Heart left ventricle (tissue), 13 donors: ENCODE measurements around the gene FKBP11.

Experiments
- POLR2A ChIP-seq, 2 donors: fragments of 450-650 bp; IDR thresholded peaks; one replicate each; pipeline ENCODE4 v1.6.1; 2017; ENCODE audit warnings: antibody characterized with exemption in 2 of 2, mild to moderate bottlenecking in 2 of 2, moderate library complexity in 2 of 2
- TF ChIP-seq, protein P1 (sequence below), 12 donors: fragments of 200-600 bp; sonication (generic) in 4 of 12; IDR thresholded peaks; one replicate each; pipeline versions ENCODE4 v1.5.0 to v1.8.0; 2018 to 2022; ENCODE audit warnings: antibody characterized with exemption in 12 of 12, mild to moderate bottlenecking in 5 of 12
- donor health status: ischemic (EF 13 %, LVEDD 7.1; RV severe dilation, severe dysfunction).
- donor health status: DM: no; HTN: yes; CAD: no.
- donor health status: DM: no; HTN: no; CAD: no.
- donor health status: ischemic (EF 25% LVEDD 6.9; RV normal size, moderate dysfunction).
- donor health status: ischemic (EF 25% LVEDD 5.7; RV mildly dilated, moderate dysfunction).
- donor health status: ischemic (EF 35%, LVEDD 5.7; RV mildly dilated, moderate dysfunction).
- donor health status: nonischemic (EF 11% LVEDD 7.7; RV severe dilation, severe dysfunction).
- donor health status: DM: yes; HTN: yes; CAD: no.
- donor health status: PGD.
- donor health status: ischemic (EF 29% LVEDD 5.4; RV normal size, mild dysfunction).
- donor health status: nonischemic (EF 23%, LVEDD 6.1; RV moderate dilation, normal function).

DNA sequence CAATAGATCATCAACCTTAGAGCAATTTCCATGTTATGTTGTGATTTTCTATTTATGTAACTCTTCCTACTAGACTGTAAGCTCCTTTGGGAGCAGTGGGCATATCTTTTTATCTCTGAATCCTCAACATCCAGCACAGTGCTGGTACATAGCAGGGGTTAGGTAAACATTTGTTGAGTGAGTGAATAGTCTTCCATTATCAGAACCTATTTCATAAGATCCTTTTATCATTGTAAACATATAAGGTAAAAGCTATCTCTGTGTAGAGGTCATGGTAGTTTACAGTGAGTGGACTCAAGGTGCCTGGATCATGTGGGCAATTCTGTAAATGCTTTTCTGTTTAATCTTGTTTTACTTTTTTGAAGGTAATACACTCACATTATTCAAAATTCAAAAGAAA lies 15.1 kb downstream of the FKBP11 start:
- TF ChIP-seq, protein P1, sequence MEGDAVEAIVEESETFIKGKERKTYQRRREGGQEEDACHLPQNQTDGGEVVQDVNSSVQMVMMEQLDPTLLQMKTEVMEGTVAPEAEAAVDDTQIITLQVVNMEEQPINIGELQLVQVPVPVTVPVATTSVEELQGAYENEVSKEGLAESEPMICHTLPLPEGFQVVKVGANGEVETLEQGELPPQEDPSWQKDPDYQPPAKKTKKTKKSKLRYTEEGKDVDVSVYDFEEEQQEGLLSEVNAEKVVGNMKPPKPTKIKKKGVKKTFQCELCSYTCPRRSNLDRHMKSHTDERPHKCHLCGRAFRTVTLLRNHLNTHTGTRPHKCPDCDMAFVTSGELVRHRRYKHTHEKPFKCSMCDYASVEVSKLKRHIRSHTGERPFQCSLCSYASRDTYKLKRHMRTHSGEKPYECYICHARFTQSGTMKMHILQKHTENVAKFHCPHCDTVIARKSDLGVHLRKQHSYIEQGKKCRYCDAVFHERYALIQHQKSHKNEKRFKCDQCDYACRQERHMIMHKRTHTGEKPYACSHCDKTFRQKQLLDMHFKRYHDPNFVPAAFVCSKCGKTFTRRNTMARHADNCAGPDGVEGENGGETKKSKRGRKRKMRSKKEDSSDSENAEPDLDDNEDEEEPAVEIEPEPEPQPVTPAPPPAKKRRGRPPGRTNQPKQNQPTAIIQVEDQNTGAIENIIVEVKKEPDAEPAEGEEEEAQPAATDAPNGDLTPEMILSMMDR (IDR thresholded peaks at IDR 0.05), result no peak
- TF ChIP-seq POLR2A (IDR thresholded peaks at IDR 0.05), result no peak
